ENCODE measurements around the gene XYLT1. TPM values are rescaled to one million over a fixed set of nuclear protein-coding genes. Genes with fewer than 3 reads are reported as not detected.

Gene XYLT1, protein sequence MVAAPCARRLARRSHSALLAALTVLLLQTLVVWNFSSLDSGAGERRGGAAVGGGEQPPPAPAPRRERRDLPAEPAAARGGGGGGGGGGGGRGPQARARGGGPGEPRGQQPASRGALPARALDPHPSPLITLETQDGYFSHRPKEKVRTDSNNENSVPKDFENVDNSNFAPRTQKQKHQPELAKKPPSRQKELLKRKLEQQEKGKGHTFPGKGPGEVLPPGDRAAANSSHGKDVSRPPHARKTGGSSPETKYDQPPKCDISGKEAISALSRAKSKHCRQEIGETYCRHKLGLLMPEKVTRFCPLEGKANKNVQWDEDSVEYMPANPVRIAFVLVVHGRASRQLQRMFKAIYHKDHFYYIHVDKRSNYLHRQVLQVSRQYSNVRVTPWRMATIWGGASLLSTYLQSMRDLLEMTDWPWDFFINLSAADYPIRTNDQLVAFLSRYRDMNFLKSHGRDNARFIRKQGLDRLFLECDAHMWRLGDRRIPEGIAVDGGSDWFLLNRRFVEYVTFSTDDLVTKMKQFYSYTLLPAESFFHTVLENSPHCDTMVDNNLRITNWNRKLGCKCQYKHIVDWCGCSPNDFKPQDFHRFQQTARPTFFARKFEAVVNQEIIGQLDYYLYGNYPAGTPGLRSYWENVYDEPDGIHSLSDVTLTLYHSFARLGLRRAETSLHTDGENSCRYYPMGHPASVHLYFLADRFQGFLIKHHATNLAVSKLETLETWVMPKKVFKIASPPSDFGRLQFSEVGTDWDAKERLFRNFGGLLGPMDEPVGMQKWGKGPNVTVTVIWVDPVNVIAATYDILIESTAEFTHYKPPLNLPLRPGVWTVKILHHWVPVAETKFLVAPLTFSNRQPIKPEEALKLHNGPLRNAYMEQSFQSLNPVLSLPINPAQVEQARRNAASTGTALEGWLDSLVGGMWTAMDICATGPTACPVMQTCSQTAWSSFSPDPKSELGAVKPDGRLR
- 10 to 100 TPM in 1 of 2 donors, 1 to 10 TPM in 1; 5.1 to 19.3 TPM for total RNA-seq

- Histone ChIP-seq H3K27me3 (replicated peaks; ENCODE audit: insufficient read depth) (no peaks in the 10 kb centered on the region), H3K36me3 (no peaks in the 10 kb centered on the region), H3K9me3 (no peaks in the 10 kb centered on the region), H3K27ac (peak within 1 kb of the TSS; percentile 77 to 82), H3K4me1 (replicated peaks) (no peaks in the 10 kb centered on the region), H3K4me3 (peak within 1 kb of the TSS; percentile 50 to 62)
- intact Hi-C loops (cut with DNase I) = no loop called here
- WGBS = 12% methylated on average over 25 of the region's 36 CpGs
- no peak for TF ChIP-seq POLR2A (IDR thresholded peaks at IDR 0.05)
- no peak for TF ChIP-seq CTCF (IDR thresholded peaks at IDR 0.05)
- no peak for TF ChIP-seq POLR2AphosphoS5 (IDR thresholded peaks at IDR 0.05)
- peak; percentile 61 for DNase-seq (ENCODE audit: low spot score)
These were observed at the start of gene XYLT1 for GRCh38 chr16:17470908-17471718. TSS of gene XYLT1 (minus strand) at chr16:17470960. CDS start at chr16:17470796, 164 bp downstream.

GRCh38 chr16:17520111-17520510 lies 49.4 kb upstream of the XYLT1 start:
- 80% methylated on average over 3 of the region's 3 CpGs for WGBS
- TF ChIP-seq POLR2AphosphoS5 (IDR thresholded peaks at IDR 0.05) (no peak), CTCF (IDR thresholded peaks at IDR 0.05) (no peak), POLR2A (IDR thresholded peaks at IDR 0.05) (no peak)
- no peaks in the 10 kb centered on the region for H3K4me1 ChIP-seq (replicated peaks)
- H3K36me3 ChIP-seq = no peaks in the 10 kb centered on the region
- DNase-seq (ENCODE audit: low spot score) = no peak
- no peaks in the 10 kb centered on the region for H3K9me3 ChIP-seq
- intact Hi-C loops (cut with DNase I) = no loop called here
- no peak overlapping the region for H3K4me3 ChIP-seq
- H3K27me3 ChIP-seq (replicated peaks; ENCODE audit: insufficient read depth) = no peaks in the 10 kb centered on the region
- H3K27ac ChIP-seq = no peak overlapping the region

DNA sequence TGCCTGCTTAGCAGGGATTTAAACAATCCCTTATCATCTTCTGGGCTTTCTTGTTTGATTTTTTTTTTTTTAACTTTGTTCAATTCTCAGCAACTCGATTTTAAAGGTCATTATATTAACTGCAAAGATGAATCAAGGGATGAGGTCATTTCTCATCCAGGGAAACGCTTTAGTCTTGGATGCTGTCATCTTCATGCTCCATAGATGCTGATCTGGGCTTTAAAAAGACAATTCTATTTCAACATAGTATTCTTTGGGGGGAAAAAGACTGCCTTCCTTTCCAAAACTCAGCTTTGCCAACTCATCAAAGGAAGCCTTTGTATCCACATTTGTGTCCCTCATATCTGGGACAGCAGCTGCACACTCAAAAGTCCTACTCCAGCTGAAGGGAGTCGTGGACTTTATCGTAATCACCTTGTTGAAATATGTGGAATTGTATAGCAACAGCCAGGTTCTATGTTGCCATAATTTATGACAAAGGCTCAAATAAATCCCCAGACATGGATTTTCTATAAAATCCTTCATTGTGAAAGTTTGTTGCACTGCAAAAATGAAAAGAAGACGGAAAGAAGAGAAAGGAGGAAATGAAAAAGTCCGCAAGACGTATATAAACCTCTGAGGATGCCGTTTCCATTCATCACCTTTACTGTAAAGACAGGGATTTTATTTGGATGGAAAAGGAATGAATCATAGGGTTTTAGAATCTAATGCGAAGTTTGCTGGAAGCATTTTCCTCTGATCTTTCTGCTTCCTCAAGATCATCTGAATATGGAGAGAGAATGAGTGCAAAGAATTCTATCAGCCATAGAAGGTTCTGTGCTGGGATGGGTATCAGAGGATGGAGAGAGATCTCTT lies 48.6 kb upstream of the XYLT1 start:
- intact Hi-C loops (cut with DNase I) = no loop called here
- no peaks in the 10 kb centered on the region for H3K4me1 ChIP-seq (replicated peaks)
- TF ChIP-seq POLR2AphosphoS5 (IDR thresholded peaks at IDR 0.05) (no peak), CTCF (IDR thresholded peaks at IDR 0.05) (no peak), POLR2A (IDR thresholded peaks at IDR 0.05) (no peak)

DNA sequence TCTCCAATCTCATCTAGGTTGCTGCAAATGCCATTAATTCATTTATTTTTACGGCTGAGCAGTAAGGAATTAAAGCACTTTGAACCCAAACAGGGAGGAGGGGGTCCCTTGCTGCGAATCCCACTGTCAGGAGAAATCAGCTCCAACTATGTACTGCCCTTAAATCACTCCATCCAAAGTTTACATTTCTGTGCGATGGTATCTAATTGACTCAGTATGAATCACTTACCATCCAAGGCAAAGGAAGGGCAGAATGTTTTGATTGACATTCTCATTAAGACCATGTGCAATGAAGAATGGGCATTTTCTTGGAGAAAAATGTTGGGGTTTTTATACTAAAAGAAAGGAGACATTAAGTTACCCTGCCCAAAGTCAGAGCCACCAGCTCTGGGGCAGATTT lies 47.7 kb upstream of the XYLT1 start:
- Histone ChIP-seq H3K27me3 (replicated peaks; ENCODE audit: insufficient read depth) (no peaks in the 10 kb centered on the region), H3K4me3 (no peak overlapping the region), H3K9me3 (no peaks in the 10 kb centered on the region), H3K4me1 (replicated peaks) (no peaks in the 10 kb centered on the region), H3K27ac (no peak overlapping the region), H3K36me3 (no peaks in the 10 kb centered on the region)
- intact Hi-C loops (cut with DNase I) = no loop called here
- 53% methylated on average over 3 of the region's 3 CpGs for WGBS
- TF ChIP-seq CTCF (IDR thresholded peaks at IDR 0.05) (no peak), POLR2A (IDR thresholded peaks at IDR 0.05) (no peak), POLR2AphosphoS5 (IDR thresholded peaks at IDR 0.05) (no peak)
- no peak for DNase-seq (ENCODE audit: low spot score)

More for the DNA sequence above, 48.6 kb upstream of the XYLT1 start:
- H3K4me3 ChIP-seq = no peak overlapping the region
- H3K27ac ChIP-seq = no peak overlapping the region
- DNase-seq (ENCODE audit: low spot score) = no peak
- no peaks in the 10 kb centered on the region for H3K36me3 ChIP-seq
- 58% methylated on average over 9 of the region's 9 CpGs for WGBS
- H3K9me3 ChIP-seq = no peaks in the 10 kb centered on the region
- no peaks in the 10 kb centered on the region for H3K27me3 ChIP-seq (replicated peaks; ENCODE audit: insufficient read depth)
